H9 (cell line): ENCODE data around the gene VPREB3. TPM values are rescaled to one million over a fixed set of nuclear protein-coding genes. Genes with fewer than 3 reads are reported as not detected.

Experiments used
- DNase-seq: peaks from one replicate; pipeline ENCODE4 v3.0.0-alpha.2; 2017
- H2AFZ ChIP-seq: one replicate; pipeline ENCODE4 v1.6.1; 2013; ENCODE audit warnings: mild to moderate bottlenecking, low read length, control low read depth, moderate library complexity
- H2AK5ac ChIP-seq: 2 replicates; pipeline ENCODE4 v1.6.1; 2013; ENCODE audit warnings: low read length, control low read depth, mixed read lengths; ENCODE audit not compliant: insufficient read length
- H2BK120ac ChIP-seq: one replicate; pipeline ENCODE4 v1.6.1; 2013; ENCODE audit warnings: low read depth, mild to moderate bottlenecking, low read length, control low read depth, inconsistent platforms; ENCODE audit not compliant: poor library complexity, severe bottlenecking
- H2BK12ac ChIP-seq: 2 replicates; pipeline ENCODE4 v1.6.1; 2013; ENCODE audit warnings: low read length, control low read depth, mixed read lengths, low read depth; ENCODE audit not compliant: insufficient read length
- H2BK15ac ChIP-seq: 2 replicates; pipeline ENCODE4 v1.6.1; 2013; ENCODE audit warnings: low read depth, low read length, control low read depth
- H2BK20ac ChIP-seq: one replicate; pipeline ENCODE4 v1.6.1; 2013; ENCODE audit warnings: low read depth, mild to moderate bottlenecking, low read length, control low read depth, inconsistent platforms; ENCODE audit not compliant: poor library complexity, severe bottlenecking
- H2BK5ac ChIP-seq: 2 replicates; pipeline ENCODE4 v1.6.1; 2013; ENCODE audit warnings: low read length, control low read depth, mixed read lengths; ENCODE audit not compliant: insufficient read length
- H3K14ac ChIP-seq: 2 replicates; pipeline ENCODE4 v1.6.1; 2013; ENCODE audit warnings: low read length, control low read depth; ENCODE audit not compliant: insufficient read depth
- H3K18ac ChIP-seq: 2 replicates; pipeline ENCODE4 v1.6.1; 2013; ENCODE audit warnings: low read depth, mild to moderate bottlenecking, mixed read lengths, low read length, control low read depth; ENCODE audit not compliant: insufficient read length
- H3K23ac ChIP-seq: 2 replicates; pipeline ENCODE4 v1.6.1; 2013; ENCODE audit warnings: low read length, control low read depth, mixed read lengths, low read depth; ENCODE audit not compliant: insufficient read length
- H3K23me2 ChIP-seq: 2 replicates; pipeline ENCODE4 v1.6.1; 2013; ENCODE audit warnings: low read depth, mild to moderate bottlenecking, mixed read lengths, low read length, control low read depth; ENCODE audit not compliant: insufficient read length, poor library complexity, severe bottlenecking
- H3K27ac ChIP-seq: 2 replicates; pipeline ENCODE4 v1.5.1; 2013; ENCODE audit warnings: low read length, control low read depth, mixed read lengths, low read depth; ENCODE audit not compliant: insufficient read length
- H3K27me3 ChIP-seq: 2 replicates; pipeline ENCODE4 v1.6.1; 2013; ENCODE audit warnings: low read length, control low read depth, inconsistent platforms; ENCODE audit not compliant: insufficient read depth
- H3K4ac ChIP-seq: 2 replicates; pipeline ENCODE4 v1.6.1; 2013; ENCODE audit warnings: low read depth, mild to moderate bottlenecking, control low read depth, inconsistent platforms, low read length, moderate library complexity
- H3K4me1 ChIP-seq: 2 replicates; pipeline ENCODE4 v1.6.1; 2013; ENCODE audit warnings: low read length, control low read depth, inconsistent platforms; ENCODE audit not compliant: insufficient read depth
- H3K4me2 ChIP-seq: 2 replicates; pipeline ENCODE4 v1.6.1; 2013; ENCODE audit warnings: low read length, control low read depth, mixed read lengths; ENCODE audit not compliant: insufficient read length, insufficient read depth
- H3K56ac ChIP-seq: 2 replicates; pipeline ENCODE4 v1.6.1; 2013; ENCODE audit warnings: low read depth, mild to moderate bottlenecking, mixed read lengths, low read length, control low read depth; ENCODE audit not compliant: insufficient read length
- H3K79me1 ChIP-seq: 2 replicates; pipeline ENCODE4 v1.6.1; 2013; ENCODE audit warnings: low read depth, mild to moderate bottlenecking, moderate library complexity, low read length, control low read depth, inconsistent platforms; ENCODE audit not compliant: insufficient read depth, poor library complexity, severe bottlenecking
- H3K79me2 ChIP-seq: 2 replicates; pipeline ENCODE4 v1.6.1; 2013; ENCODE audit warnings: low read length, control low read depth, inconsistent platforms; ENCODE audit not compliant: insufficient read depth
- H3K9ac ChIP-seq: 2 replicates; pipeline ENCODE4 v1.6.1; 2013; ENCODE audit warnings: low read length, control low read depth, mixed read lengths; ENCODE audit not compliant: insufficient read length; ENCODE audit errors: extremely low read depth
- H3K9me3 ChIP-seq: one replicate; pipeline ENCODE4 v1.6.1; 2013; ENCODE audit warnings: low read depth, low read length, inconsistent platforms; ENCODE audit not compliant: control insufficient read depth
- H3T11ph ChIP-seq: one replicate; pipeline ENCODE4 v1.6.1; 2013; ENCODE audit warnings: mild to moderate bottlenecking, low read length, control low read depth, inconsistent platforms
- H4K20me1 ChIP-seq: one replicate; pipeline ENCODE4 v1.6.1; 2013; ENCODE audit not compliant: control insufficient read depth, insufficient read length, insufficient read depth
- H4K5ac ChIP-seq: 2 replicates; pipeline ENCODE4 v1.6.1; 2013; ENCODE audit warnings: low read depth, mild to moderate bottlenecking, mixed read lengths, low read length, control low read depth; ENCODE audit not compliant: insufficient read length
- H4K8ac ChIP-seq: replicated peaks from 2 replicates; pipeline ENCODE4 v1.6.1; 2013; ENCODE audit warnings: low read length, control low read depth, mixed read lengths, low read depth; ENCODE audit not compliant: insufficient read length
- H4K91ac ChIP-seq: 2 replicates; pipeline ENCODE4 v1.6.1; 2013; ENCODE audit warnings: low read depth, mild to moderate bottlenecking, moderate library complexity, mixed read lengths, low read length, control low read depth; ENCODE audit not compliant: insufficient read length
- H3K27ac Mint-ChIP-seq, 3 experiments: 2 replicates in 2 of 3; 3 replicates in 1 of 3; pipeline ENCODE4 v1.8.0; 2020 to 2021; ENCODE audit warnings: mixed read lengths in 3 of 3, mild to moderate bottlenecking in 1 of 3, moderate library complexity in 1 of 3
- H3K27me3 Mint-ChIP-seq: 2 replicates; pipeline ENCODE4 v1.8.0; 2021; ENCODE audit warnings: low read depth, mild to moderate bottlenecking, moderate library complexity, mixed read lengths
- H3K36me3 Mint-ChIP-seq, 3 experiments: 2 replicates in 2 of 3; 3 replicates in 1 of 3; pipeline ENCODE4 v1.8.0; 2020 to 2021; ENCODE audit warnings: low read depth in 3 of 3, mixed read lengths in 3 of 3; ENCODE audit not compliant: insufficient read depth in 1 of 3
- H3K4me1 Mint-ChIP-seq, 2 experiments: 2 replicates each; pipeline ENCODE4 v1.8.0; 2020; ENCODE audit warnings: mixed read lengths in 2 of 2
- H3K4me3 Mint-ChIP-seq, 2 experiments: 2 replicates in 1 of 2; 3 replicates in 1 of 2; pipeline ENCODE4 v1.8.0; 2020 to 2021; ENCODE audit warnings: mild to moderate bottlenecking in 2 of 2, mixed read lengths in 2 of 2, moderate library complexity in 1 of 2
- H3K9me3 Mint-ChIP-seq, 2 experiments: 2 replicates in 1 of 2; 3 replicates in 1 of 2; pipeline ENCODE4 v1.8.0; 2020; ENCODE audit warnings: mild to moderate bottlenecking in 2 of 2, mixed read lengths in 2 of 2, moderate library complexity in 1 of 2
- CTCF ChIP-seq: fragments of 200-600 bp; sonication (generic); conservative IDR thresholded peaks from 3 replicates; pipeline ENCODE4 v1.8.0; 2021; ENCODE audit warnings: antibody characterized with exemption, mild to moderate bottlenecking
- WGBS: extraction: QIAGEN DNeasy Blood & Tissue Kit; methylation state at CpG from one replicate; pipeline ENCODE4 v1.1.7; 2013; ENCODE audit warnings: missing lambda C conversion rate, low lambda C conversion rate, mixed read lengths; ENCODE audit not compliant: insufficient read length; ENCODE audit errors: extremely low coverage; 5-methylcytosine and 5-hydroxymethylcytosine counted together
- total RNA-seq: library from RNA; stranded (reverse); gene quantifications from 2 replicates; pipeline ENCODE4 v1.2.1, GENCODE V29; 2021

Gene VPREB3
- total RNA-seq, 1 experiment from 2014 or later = 0.50 TPM

- H3K4me1 ChIP-seq = no peaks in the 10 kb centered on the region; the same call in 1 of the 2 replicates
- H2BK5ac ChIP-seq = no peak overlapping the region
- no peak overlapping the region for H3K18ac ChIP-seq
- no peak overlapping the region for H3K23ac ChIP-seq
- no peak overlapping the region for H3K9ac ChIP-seq
- peaks cover 9% of the 10 kb centered on the region; the same call in 1 of the 2 replicates for H3K27me3 ChIP-seq
- no peak overlapping the region for H2BK20ac ChIP-seq
- H3K27ac ChIP-seq = no peak overlapping the region
- H3K9me3 ChIP-seq = no peaks in the 10 kb centered on the region
- no peak overlapping the region for H3K4ac ChIP-seq
- Mint-ChIP-seq H3K9me3 (no peaks in the 10 kb centered on the region), H3K4me1 (peaks cover 12 to 24% of the 10 kb centered on the region in 2 experiments), H3K27ac (no peak overlapping the region), H3K36me3 (no peaks in the 10 kb centered on the region), H3K4me3 (no peak overlapping the region), H3K27me3 (peaks cover 36% of the 10 kb centered on the region)
- H2BK12ac ChIP-seq = no peak overlapping the region
- H4K91ac ChIP-seq = no peak overlapping the region
- TF ChIP-seq CTCF = no peak
- no peak overlapping the region for H2AFZ ChIP-seq
- no peak overlapping the region; the same call in 1 of the 2 replicates for H3K14ac ChIP-seq
- DNase-seq = no peak
- WGBS = no CpG with 5 or more reads among the region's 11 CpGs
- no peaks in the 10 kb centered on the region for H3K79me2 ChIP-seq
- no peaks in the 10 kb centered on the region for H3K79me1 ChIP-seq
- no peak overlapping the region for H3T11ph ChIP-seq
- H2AK5ac ChIP-seq = no peak overlapping the region
- no peak overlapping the region for H3K56ac ChIP-seq
- no peaks in the 10 kb centered on the region for H4K20me1 ChIP-seq
- no peak overlapping the region for H2BK15ac ChIP-seq
- H4K5ac ChIP-seq = no peak overlapping the region
- no peak overlapping the region for H2BK120ac ChIP-seq
- H3K4me2 ChIP-seq = no peak overlapping the region
- peaks cover 5% of the 10 kb centered on the region for H3K23me2 ChIP-seq
- H4K8ac ChIP-seq = no peak overlapping the region
Measured at GRCh38 chr22:23777776-23778576, 23.8 kb upstream of the VPREB3 start.
